Prostate gland (tissue), 2 donors: Measurements from ENCODE around the gene PSD2.

ENCODE experiments used
- POLR2A ChIP-seq: fragments of 450-650 bp; IDR thresholded peaks from one replicate; pipeline ENCODE4 v1.6.1; 2016; ENCODE audit warnings: antibody characterized with exemption, mild to moderate bottlenecking
- TF ChIP-seq, protein P1 (sequence below), 4 experiments: fragments of 200-600 bp in 2 of 4; fragments of 450-650 bp in 2 of 4; sonication (generic) in 2 of 4; IDR thresholded peaks; 1 replicate in 3 of 4; 2 replicates in 1 of 4; pipeline ENCODE4 v1.5.1; 2016 to 2019; ENCODE audit warnings: antibody characterized with exemption in 4 of 4, mild to moderate bottlenecking in 2 of 4, moderate library complexity in 2 of 4

DNA sequence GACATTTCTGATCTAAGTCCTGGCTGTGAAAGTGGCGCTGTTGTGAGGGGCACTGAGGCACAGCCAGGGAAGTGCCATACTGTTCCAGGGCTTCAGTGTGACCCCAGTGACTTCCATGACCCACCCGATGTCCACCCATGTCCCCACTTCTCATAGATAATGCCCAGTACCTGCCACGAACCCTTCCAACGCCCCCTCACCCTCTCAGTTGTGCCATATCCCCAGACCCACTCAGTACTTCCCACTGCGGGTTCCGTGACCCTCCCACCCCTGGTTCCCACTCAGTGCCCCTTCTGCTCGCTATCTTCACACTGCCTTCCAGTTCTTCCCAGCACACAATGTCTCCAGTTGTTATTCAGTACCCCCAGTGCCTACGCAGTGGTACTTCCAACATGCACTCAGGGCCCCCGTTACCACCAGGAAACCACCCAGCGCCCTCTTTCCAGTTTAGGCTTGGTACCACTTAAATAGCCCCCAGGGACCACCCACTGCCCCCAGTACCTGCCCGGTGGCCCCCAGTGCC lies 30.7 kb upstream of the PSD2 start:
- TF ChIP-seq, protein P1, sequence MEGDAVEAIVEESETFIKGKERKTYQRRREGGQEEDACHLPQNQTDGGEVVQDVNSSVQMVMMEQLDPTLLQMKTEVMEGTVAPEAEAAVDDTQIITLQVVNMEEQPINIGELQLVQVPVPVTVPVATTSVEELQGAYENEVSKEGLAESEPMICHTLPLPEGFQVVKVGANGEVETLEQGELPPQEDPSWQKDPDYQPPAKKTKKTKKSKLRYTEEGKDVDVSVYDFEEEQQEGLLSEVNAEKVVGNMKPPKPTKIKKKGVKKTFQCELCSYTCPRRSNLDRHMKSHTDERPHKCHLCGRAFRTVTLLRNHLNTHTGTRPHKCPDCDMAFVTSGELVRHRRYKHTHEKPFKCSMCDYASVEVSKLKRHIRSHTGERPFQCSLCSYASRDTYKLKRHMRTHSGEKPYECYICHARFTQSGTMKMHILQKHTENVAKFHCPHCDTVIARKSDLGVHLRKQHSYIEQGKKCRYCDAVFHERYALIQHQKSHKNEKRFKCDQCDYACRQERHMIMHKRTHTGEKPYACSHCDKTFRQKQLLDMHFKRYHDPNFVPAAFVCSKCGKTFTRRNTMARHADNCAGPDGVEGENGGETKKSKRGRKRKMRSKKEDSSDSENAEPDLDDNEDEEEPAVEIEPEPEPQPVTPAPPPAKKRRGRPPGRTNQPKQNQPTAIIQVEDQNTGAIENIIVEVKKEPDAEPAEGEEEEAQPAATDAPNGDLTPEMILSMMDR (IDR thresholded peaks at IDR 0.05) = no peak
- TF ChIP-seq POLR2A = no peak
